ENCODE results near the gene MOSMO.
A peak's percentile ranks its signal among the peaks of the same experiment; 100 is the strongest.
"Not testable (repeated sequence)": the region's sequence is repeated elsewhere in the genome, so short reads cannot be mapped to it uniquely, and the experiment has no call there.

MOSMO gene

DNA sequence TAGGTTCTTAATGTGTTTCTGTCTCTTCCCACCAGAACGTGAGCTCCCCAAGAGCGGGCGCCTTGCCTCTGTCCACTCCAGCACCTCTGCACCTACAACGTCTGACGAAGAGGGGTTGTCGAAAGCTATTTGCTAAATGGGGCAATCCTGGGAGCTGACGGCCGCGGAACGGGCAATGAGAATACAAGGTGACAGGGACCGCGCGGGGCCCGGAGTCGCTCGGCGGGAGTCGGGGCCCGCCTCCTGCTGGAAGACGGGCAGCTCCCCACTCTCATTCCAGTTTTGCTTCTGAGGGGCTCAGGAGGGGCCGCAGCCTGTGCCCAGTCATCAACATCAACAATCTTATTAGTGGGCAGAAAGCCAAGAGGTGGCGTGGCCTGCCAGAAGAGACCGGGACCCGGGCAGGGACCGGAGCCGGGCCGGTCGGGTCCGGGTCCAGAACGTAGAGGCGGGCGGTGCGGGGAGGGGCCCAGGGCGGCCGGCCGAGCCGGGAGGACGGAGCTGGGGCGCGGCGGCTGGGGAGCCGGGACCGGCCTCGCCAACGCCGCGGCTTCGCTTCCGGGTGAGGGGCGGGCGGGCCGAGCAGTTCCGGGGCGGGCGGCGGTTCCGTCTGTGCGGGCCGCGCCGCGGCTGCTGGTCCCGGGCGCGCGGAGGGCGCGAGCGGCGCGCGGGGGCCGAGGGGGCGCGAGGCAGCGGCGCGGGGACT lies at the start of gene MOSMO:
Gene MOSMO (plus strand): TSS at position 603 of the 706 bp plus-strand sequence. CDS start 191 bp downstream, outside the sequence.
- peak; percentile 25 to 43 for DNase-seq (ENCODE audit: low read depth in 2 of 2)

DNA sequence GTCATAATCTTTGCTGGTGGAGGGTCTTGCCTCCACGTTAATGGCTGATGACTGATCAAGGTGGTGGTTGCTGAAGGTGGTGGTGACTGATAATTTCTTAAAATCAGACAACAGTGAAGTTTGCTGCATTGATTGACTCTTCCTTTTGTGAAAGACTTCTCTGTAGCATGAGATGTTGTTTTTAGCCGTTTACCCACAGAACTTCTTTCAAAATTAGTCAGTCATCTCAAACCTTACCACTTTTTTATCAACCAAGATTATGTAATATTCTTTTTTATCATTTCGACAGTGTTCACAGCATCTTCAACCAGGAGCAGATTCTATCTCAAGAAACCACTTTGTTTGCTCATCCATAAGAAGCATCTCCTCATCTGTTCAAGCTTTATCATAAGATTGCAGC lies 48.9 kb upstream of the MOSMO start:
- DNase-seq (ENCODE audit: low read depth in 2 of 2): no peak

GRCh38 chr16:21962475-21962874 lies 45.4 kb upstream of the MOSMO start:
- no peak for DNase-seq (ENCODE audit: low read depth in 2 of 2)

- no peak for DNase-seq (ENCODE audit: low read depth in 2 of 2)
Measured at GRCh38 chr16:21963887-21964286, 44.0 kb upstream of the MOSMO start.

GRCh38 chr16:21964353-21964752 lies 43.6 kb upstream of the MOSMO start:
- DNase-seq (ENCODE audit: low read depth in 2 of 2): no peak

DNA sequence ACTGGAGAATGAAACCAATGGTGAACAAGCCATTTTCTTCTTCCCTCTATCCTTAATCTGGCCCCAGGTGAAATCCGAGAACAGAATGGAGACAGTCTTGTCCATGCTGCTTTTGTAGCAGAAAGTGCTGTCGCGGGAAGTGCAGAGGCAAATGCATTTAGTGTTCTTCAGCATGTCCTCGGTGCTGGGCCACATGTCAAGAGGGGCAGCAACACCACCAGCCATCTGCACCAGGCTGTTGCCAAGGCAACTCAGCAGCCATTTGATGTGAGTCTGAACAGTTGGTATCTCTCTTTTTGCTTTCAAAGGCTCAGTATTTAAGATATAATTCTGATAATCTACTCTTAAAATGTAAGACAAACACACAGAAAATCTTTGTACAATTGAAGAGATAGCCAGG lies 36.1 kb upstream of the MOSMO start:
- no peak for DNase-seq (ENCODE audit: low read depth in 2 of 2)

DNA sequence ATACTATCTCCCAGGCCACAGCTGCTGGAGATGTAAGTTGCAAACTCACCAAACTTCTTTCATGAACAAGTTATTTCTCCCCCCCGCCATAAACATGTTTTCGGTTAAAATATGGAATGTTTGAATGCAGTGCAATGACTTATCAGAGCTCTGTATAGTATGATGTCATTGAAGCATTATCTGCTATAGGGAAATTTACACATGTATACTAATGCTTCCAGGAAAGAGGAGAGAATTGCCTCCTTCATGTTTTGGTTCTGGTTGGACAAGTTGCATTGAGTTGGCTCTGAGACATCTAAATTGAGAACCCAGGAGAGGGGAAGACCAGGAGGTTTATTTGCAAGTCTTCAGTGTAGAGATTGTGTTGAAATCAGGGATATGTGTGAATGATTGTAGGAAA lies 34.0 kb upstream of the MOSMO start:
- DNase-seq (ENCODE audit: low read depth in 2 of 2): no peak

DNA sequence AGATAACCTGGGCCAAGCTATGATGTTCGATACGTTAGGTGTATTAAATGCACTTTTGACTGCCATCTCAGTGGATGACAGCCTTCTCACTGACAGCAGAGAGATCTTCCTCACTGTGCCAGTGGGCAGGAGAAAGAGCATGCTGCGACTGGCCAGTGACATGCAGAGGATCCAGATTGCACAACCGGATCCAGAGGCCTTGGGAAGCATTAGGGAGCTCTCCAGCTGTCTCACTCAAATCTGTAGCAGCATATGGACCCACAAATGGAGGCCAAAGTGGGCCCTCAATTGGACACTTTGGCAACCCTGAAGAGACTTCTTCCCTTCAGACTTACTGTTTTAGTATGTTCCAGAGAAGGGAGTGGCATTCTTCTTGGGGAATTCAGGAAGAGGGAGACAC lies 27.9 kb upstream of the MOSMO start:
- DNase-seq (ENCODE audit: low read depth in 2 of 2): no peak

DNA sequence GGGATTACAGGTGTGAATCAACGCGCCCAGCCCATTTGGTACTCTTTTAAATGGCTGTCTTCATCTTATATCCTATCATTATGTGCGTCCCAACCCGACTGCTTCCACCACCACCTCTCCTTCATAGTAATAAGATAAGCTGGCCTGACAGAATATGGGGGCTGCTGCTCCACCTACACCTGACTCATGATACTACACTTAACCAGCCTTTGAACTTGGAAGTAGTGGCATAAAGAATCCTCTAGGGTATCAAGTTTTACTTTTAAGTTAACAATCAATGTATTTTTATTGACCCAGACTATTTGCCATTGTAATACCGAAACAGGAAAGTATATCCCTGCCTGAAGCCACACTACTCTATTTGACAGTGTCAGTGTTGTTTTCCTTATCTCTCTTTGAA lies 25.8 kb upstream of the MOSMO start:
- DNase-seq (ENCODE audit: low read depth in 2 of 2): no peak

DNA sequence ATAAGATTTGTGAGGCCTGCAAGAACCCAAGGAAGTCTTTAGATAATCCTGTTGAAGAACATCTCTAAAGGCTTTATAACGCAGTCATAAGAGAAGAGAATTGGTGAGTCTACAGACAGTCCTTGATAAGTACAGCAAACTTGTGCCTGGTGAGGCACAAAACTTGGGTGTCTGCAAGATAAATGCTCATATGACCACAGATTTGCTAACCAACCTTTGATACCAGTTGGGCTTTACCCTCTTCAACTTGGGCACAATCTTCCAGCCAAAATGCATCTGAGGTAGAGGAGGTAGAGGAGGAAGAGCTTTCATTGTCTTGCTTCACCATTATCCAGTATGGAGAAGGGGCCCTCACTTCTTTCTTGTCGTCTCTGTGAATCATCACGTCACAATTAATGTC lies 23.8 kb upstream of the MOSMO start:
- DNase-seq (ENCODE audit: low read depth in 2 of 2): no peak

DNA sequence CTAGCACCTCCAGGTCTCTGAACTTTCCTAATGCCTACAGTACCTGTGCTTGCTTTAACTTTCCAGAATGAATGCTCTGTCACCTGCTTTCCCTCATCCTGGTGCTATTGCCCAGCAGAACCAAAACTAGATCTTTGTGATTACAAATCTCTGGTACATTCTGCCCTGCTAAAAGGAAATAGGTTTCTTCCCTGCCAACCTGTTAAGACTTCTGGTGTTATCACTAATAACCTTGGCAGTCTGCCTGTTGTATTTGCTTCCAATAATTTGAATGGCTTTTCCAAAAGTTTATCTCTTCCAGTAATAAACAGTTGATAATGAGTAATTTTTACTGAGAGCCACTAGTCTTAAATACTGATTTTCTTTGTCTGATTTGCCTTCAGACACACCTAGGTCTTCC lies 22.4 kb upstream of the MOSMO start:
- DNase-seq (ENCODE audit: low read depth in 2 of 2): no peak

DNA sequence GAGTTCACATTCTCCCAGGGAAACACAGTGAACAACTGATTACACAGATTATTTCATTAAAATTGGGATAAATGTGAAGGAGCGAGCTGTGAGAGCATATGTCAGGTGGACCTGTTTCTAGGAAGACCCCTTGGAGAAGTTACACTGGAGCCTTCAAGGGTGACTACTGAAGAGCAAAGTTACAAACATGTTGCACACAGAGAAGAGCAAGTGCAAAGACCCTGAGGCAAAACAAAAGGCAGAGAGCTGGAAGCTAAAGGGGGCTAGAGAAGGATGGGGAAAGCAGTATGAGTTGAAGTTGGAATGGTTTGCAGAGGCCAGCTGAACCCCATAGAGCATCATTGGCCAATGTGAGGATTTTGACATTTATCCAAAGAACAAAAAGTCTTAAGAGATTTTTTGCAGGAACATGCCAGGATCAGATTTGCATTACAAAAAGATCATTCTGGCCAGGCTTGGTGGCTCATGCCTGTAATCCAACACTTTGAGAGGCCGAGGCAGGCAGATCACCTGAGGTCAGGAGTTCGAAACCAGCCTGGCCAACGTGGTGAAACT lies 21.1 kb upstream of the MOSMO start:
- DNase-seq (ENCODE audit: low read depth in 2 of 2): no peak

GRCh38 chr16:21987498-21987897 lies 20.4 kb upstream of the MOSMO start:
- no peak for DNase-seq (ENCODE audit: low read depth in 2 of 2)

- no peak for DNase-seq (ENCODE audit: low read depth in 2 of 2)
Measured at GRCh38 chr16:21989133-21989532, 18.8 kb upstream of the MOSMO start.

- no peak for DNase-seq (ENCODE audit: low read depth in 2 of 2)
Measured at GRCh38 chr16:21989751-21990150, 18.2 kb upstream of the MOSMO start.

GRCh38 chr16:21990381-21990944 lies 17.4 kb upstream of the MOSMO start:
- DNase-seq (ENCODE audit: low read depth in 2 of 2): no peak

DNA sequence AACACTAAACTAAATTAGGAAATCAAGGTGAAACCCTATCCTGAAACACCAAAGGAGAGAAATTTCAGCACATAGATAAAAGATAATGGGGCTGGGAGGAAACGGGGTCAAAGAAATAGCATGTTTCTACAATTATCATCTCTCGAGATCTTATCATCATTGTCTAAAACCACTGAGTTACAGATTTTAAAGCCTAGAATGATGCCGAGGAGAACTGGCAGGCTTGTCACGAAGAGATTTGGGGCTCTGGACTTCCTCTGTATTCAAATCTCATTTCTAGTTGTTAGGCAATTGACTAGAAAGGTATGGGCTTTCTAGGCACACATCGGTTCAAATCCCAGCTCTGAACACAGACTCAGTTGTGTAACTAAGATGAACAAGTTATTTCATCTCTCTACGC lies 16.3 kb upstream of the MOSMO start:
- no peak for DNase-seq (ENCODE audit: low read depth in 2 of 2)

DNA sequence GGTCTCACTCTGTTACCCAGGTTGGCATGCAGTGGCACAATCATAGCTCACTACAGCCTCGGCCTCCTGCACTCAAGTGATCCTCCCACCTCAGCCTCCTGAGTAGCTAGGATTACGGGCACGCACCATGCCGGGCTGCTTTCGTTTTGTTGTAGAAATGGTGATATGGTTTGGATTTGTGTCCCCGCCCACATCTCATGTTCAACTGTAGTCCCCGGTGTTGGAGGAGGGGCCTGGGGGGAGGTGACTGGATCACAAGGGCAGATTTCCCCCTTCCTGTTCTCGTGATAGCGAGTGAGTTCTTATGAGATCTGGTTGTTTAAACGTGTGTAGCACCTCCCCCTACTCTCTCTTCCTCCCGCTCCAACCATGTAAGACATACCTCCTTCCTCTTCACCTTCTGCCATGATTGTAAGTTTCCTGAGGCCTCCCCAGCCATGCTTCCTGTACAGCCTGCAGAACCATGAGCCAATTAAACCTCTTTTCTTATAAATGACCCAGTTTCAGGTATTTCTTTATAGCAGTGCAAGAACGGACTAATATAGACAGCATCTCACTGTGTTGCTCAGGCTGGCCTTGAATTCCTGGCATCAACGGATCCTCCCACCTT lies 12.9 kb upstream of the MOSMO start:
- no peak for DNase-seq (ENCODE audit: low read depth in 2 of 2)

DNA sequence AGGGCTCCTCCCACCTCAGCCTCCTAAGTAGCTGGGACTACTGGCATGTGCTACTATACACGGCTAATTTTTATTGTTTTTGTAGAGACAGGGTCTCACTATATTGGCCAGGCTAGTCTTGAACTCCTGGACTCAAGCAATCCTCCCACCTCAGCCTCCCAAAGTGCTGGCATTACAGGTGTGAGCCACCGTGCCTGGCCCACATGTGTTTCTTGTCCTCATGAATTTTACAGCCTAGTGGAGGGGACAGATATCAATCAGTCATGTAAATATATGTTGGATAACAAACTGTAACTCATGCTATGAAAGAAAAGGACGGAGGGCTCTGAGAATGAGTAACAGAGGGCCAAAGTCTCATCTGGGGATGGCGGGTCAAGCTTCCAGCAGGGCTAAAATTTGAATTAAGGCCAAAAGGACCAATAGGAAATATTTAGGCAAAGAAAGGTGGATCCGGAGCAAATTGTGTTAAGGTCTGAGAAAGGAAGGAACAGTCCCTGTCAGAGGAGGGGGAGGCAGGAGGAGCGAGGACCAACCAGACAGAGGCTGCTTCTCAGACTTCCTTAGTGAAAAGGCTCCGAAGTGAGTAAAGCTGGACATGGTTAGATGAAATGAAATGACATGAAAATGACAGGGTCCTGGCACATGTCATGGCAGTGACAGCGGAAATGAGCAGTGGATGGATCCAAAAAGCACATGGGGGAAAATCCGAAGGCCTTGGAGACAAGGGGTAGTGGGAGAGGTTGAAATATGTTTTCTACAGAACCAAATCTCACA lies 10.8 kb upstream of the MOSMO start:
- no peak for DNase-seq (ENCODE audit: low read depth in 2 of 2)

DNA sequence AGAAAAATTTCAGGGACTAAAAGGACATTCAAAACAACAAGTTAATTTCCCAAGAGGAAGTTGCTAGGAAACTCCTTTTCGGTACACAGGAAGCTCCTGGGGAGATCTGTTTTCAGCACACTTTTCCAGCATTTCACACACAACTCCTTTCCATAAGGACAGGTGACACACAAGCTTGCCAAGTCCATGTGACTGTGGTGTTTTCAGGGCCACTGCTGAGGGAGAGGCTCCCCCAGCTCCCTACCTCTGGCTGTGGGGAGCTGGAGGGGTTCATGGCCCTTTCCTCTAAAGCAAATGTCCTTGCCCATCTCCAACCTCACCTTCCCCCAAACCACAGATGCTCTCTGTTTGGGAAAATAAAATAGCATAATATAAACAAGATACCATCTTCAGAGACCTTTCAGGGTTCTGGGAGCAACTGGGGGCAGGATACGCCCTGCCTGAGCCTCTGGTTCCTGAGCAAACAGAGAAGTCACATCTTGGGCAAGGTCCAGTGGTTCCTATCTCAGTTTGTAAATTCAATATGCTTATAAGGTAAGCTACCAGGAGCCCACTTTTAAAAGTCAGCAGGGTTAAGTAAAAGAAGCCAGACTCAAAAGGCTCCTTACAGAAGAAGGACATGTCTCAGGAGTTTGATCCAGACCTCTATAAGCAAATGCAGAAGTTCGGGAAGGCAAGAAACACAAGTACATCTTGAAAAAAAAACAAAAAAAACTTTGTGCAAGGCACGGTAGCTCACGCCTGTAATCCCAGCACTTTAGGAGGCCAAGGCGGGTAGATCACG lies 10.0 kb upstream of the MOSMO start:
- no peak for DNase-seq (ENCODE audit: low read depth in 2 of 2)

GRCh38 chr16:22001591-22001990 lies 6.3 kb upstream of the MOSMO start:
- DNase-seq (ENCODE audit: low read depth in 2 of 2): no peak

DNA sequence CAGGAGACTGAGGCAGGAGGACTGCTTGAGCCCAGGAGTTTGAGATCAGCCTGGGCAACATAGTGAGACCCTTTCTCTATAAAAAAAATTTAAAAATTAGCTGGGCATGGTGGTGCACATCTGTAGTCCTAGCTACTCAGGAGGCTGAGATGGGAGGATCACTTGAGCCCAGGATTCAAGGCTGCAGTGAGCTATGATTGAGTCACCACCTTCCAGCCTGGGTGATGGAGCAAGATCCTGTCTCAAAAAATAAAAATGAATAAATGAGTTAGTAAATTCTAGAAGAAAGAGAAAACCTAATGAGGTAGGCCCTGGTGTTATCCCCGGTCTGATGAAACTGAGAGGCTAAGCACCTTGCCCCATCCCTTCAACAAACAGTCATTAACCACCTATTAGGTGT lies 5.9 kb upstream of the MOSMO start:
- not testable (repeated sequence) for DNase-seq (ENCODE audit: low read depth in 2 of 2)
